A549 (cell line): ENCODE measurements around the gene AMOT. TPM values are rescaled to one million over a fixed set of nuclear protein-coding genes. Genes with fewer than 3 reads are reported as not detected.

Source experiments
- ATAC-seq, 2 experiments: fragments of 200-7000 bp in 1 of 2; fragments of >200 bp in 1 of 2; cut with Nextera tagmentation in 1 of 2; cut with Tn5 transposase in 1 of 2; 3 replicates each; pipeline versions ENCODE4 v1.8.0 to v1.9.1; 2018 to 2020; ENCODE audit warnings: mild to moderate bottlenecking in 1 of 2, moderate library complexity in 1 of 2
- CTCF ChIA-PET: fragments of 300-600 bp; sonication (Branson Sonifier 250); formaldehyde crosslinking; extraction: SDS; loops from one replicate; lab custom pipeline; 2021; ENCODE audit warnings: antibody characterized with exemption, inconsistent platforms; lab: Yijun Ruan, JAX
- POLR2A ChIA-PET: fragments of 350-600 bp; formaldehyde crosslinking; extraction: SDS; loops from one replicate; lab custom pipeline; 2021; ENCODE audit warnings: antibody characterized with exemption, inconsistent platforms; lab: Yijun Ruan, JAX
- DNase-seq, 2 experiments: peaks; one replicate each; pipeline versions ENCODE4 v3.0.0 to v3.0.0-alpha.2; 2011 to 2016; ENCODE audit warnings: low read depth in 1 of 2, low spot score in 1 of 2
- FAIRE-seq: peaks from 2 replicates; lab custom pipeline; 2011; peaks lifted over from hg19 to GRCh38; lab: Jason Lieb, UNC
- H3K27ac ChIP-seq, 2 experiments: fragments of >200 bp; sonication (Bioruptor Twin); formaldehyde crosslinking; 3 replicates each; pipeline ENCODE4 v1.5.1; 2016 to 2017
- H3K4me1 ChIP-seq: fragments of >200 bp; sonication (Bioruptor Twin); formaldehyde crosslinking; 3 replicates; pipeline ENCODE4 v1.6.1; 2016
- H3K4me2 ChIP-seq: fragments of >200 bp; sonication (Bioruptor Twin); formaldehyde crosslinking; 3 replicates; pipeline ENCODE4 v1.6.1; 2016
- H3K4me3 ChIP-seq: fragments of >200 bp; sonication (Bioruptor Twin); formaldehyde crosslinking; 3 replicates; pipeline ENCODE4 v1.5.1; 2016
- H3K9me3 ChIP-seq: fragments of >200 bp; sonication (Bioruptor Twin); formaldehyde crosslinking; 3 replicates; pipeline ENCODE4 v1.6.1; 2016
- ATOH8 ChIP-seq: fragments of 250-450 bp; sonication (Bioruptor Pico); IDR thresholded peaks from 2 replicates; pipeline ENCODE4 v1.5.0; 2020; ENCODE audit warnings: low read depth, mild to moderate bottlenecking, moderate library complexity
- BCL3 ChIP-seq: fragments of >200 bp; sonication (Bioruptor Twin); formaldehyde crosslinking; IDR thresholded peaks from 3 replicates; pipeline ENCODE4 v1.6.1; 2016
- CBX2 ChIP-seq: fragments of 200-600 bp; sonication (generic); IDR thresholded peaks from 2 replicates; pipeline ENCODE4 v1.6.1; 2016; ENCODE audit warnings: low read depth, mild to moderate bottlenecking, borderline replicate concordance
- CBX8 ChIP-seq: fragments of 200-600 bp; sonication (generic); IDR thresholded peaks from 2 replicates; pipeline ENCODE4 v1.6.1; 2016
- CTCF ChIP-seq: fragments of >200 bp; sonication (Bioruptor Twin); formaldehyde crosslinking; IDR thresholded peaks from 3 replicates; pipeline ENCODE4 v1.5.1; 2016
- E2F6 ChIP-seq: IDR thresholded peaks from 2 replicates; pipeline ENCODE4 v1.6.1; 2012; ENCODE audit warnings: low read depth, borderline replicate concordance
- EHMT2 ChIP-seq: fragments of 200-600 bp; sonication (generic); IDR thresholded peaks from 2 replicates; pipeline ENCODE4 v1.6.1; 2016; ENCODE audit warnings: antibody characterized with exemption, low read depth, mild to moderate bottlenecking, moderate library complexity
- GATA3 ChIP-seq: IDR thresholded peaks from 2 replicates; pipeline ENCODE4 v1.6.1; 2012; ENCODE audit warnings: borderline replicate concordance
- HES2 ChIP-seq: fragments of >200 bp; sonication (Bioruptor Twin); formaldehyde crosslinking; IDR thresholded peaks from 2 replicates; pipeline ENCODE4 v1.6.1; 2016
- JUNB ChIP-seq: fragments of >200 bp; sonication (Bioruptor Twin); formaldehyde crosslinking; IDR thresholded peaks from 2 replicates; pipeline ENCODE4 v1.6.1; 2016
- MAX ChIP-seq: IDR thresholded peaks from 2 replicates; pipeline ENCODE4 v1.6.1; 2012
- MYC ChIP-seq: IDR thresholded peaks from 2 replicates; pipeline ENCODE4 v1.6.1; 2012; ENCODE audit warnings: mild to moderate bottlenecking, inconsistent platforms, low read length, improper control_type of control experiment, borderline replicate concordance
- PHF8 ChIP-seq: fragments of 200-600 bp; sonication (generic); IDR thresholded peaks from 2 replicates; pipeline ENCODE4 v1.6.1; 2016; ENCODE audit warnings: low read depth, mild to moderate bottlenecking, antibody characterized with exemption, moderate library complexity, borderline replicate concordance
- POLR2A ChIP-seq: IDR thresholded peaks from 2 replicates; pipeline ENCODE4 v1.6.1; 2012; ENCODE audit warnings: mild to moderate bottlenecking, low read length
- SREBF2 ChIP-seq: fragments of 450-650 bp; IDR thresholded peaks from 2 replicates; pipeline ENCODE4 v1.6.1; 2014; ENCODE audit warnings: mild to moderate bottlenecking, moderate library complexity
- TP53 ChIP-seq: fragments of 250-450 bp; sonication (Bioruptor Pico); IDR thresholded peaks from 2 replicates; pipeline ENCODE4 v1.5.0; 2021; ENCODE audit warnings: mild to moderate bottlenecking, moderate library complexity
- USF2 ChIP-seq: fragments of 450-650 bp; IDR thresholded peaks from 2 replicates; pipeline ENCODE4 v1.6.1; 2014; ENCODE audit warnings: antibody characterized with exemption
- ZSCAN20 ChIP-seq: fragments of 250-450 bp; sonication (Bioruptor Pico); IDR thresholded peaks from 2 replicates; pipeline ENCODE4 v1.8.0; 2022; ENCODE audit warnings: mild to moderate bottlenecking, moderate library complexity
- WGBS: methylation state at CpG from one replicate; pipeline ENCODE4 v1.1.6; 2017; ENCODE audit errors: missing lambda C conversion rate; 5-methylcytosine and 5-hydroxymethylcytosine counted together
- polyA plus RNA-seq, 4 experiments: library from polyadenylated mRNA; depleted of rRNA in 3 of 4; stranded (reverse); fragments of >200 nt; fragmentation: RNase III in 1 of 4; extraction: RNeasy Plus Mini Kit Qiagen cat#74134 plus additional on column Dnase treatment in 1 of 4; gene quantifications; 2 replicates in 3 of 4; 3 replicates in 1 of 4; pipeline ENCODE4 v1.2.3, GENCODE V29; 2011 to 2017

The AMOT gene
- polyA plus RNA-seq, 2 of the 4 experiments (the other 2 are of a cell fraction) = 0.03 to 0.05 TPM

GRCh38 chrX:112832481-112833095 lies 8.0 kb downstream of the AMOT start:
- ATAC-seq (no peak), FAIRE-seq (no peak), DNase-seq (no peak)
- Histone ChIP-seq H3K4me1 (no peaks in the 10 kb centered on the region), H3K9me3 (no peaks in the 10 kb centered on the region), H3K27ac (no peak overlapping the region), H3K4me3 (no peak overlapping the region), H3K4me2 (no peak overlapping the region)
- WGBS = 10% methylated on average over 3 of the region's 3 CpGs
- TF ChIP-seq EHMT2 = no peak
- TF ChIP-seq TP53 (CRISPR knock-in tag) = no peak
- no peak for TF ChIP-seq ATOH8 (CRISPR knock-in tag)
- TF ChIP-seq POLR2A = no peak
- no peak for TF ChIP-seq USF2
- no peak for TF ChIP-seq CTCF
- TF ChIP-seq HES2 = no peak
- no peak for TF ChIP-seq SREBF2
- TF ChIP-seq MAX = no peak
- TF ChIP-seq, all 56 proteins: peak for 0
- CTCF ChIA-PET = no interaction called here
- POLR2A ChIA-PET = no interaction called here

- WGBS = 22% methylated on average over 3 of the region's 3 CpGs
- ATAC-seq (no peak), FAIRE-seq (no peak)
- H3K9me3 ChIP-seq = no peaks in the 10 kb centered on the region
- H3K4me3 ChIP-seq = no peak overlapping the region
- TF ChIP-seq CTCF (no peak), PHF8 (no peak), E2F6 (no peak), MAX (no peak)
- TF ChIP-seq, all 56 proteins: peak for 0
- no peak overlapping the region for H3K27ac ChIP-seq
- POLR2A ChIA-PET = no interaction called here
- H3K4me1 ChIP-seq = no peaks in the 10 kb centered on the region
- DNase-seq = no peak
- CTCF ChIA-PET = no interaction called here
- no peak overlapping the region for H3K4me2 ChIP-seq
Observed at GRCh38 chrX:112830540-112830939, 10.1 kb downstream of the AMOT start.

- FAIRE-seq = no peak
Observed at GRCh38 chrX:112827292-112827903, 13.2 kb downstream of the AMOT start.

More at GRCh38 chrX:112827292-112827903, 13.2 kb downstream of the AMOT start:
- WGBS = 33% methylated on average over 1 of the region's 1 CpG
- H3K27ac ChIP-seq = no peak overlapping the region
- TF ChIP-seq USF2 (no peak), GATA3 (no peak), EHMT2 (no peak), JUNB (no peak), CBX2 (no peak), BCL3 (no peak), CBX8 (no peak), ZSCAN20 (CRISPR knock-in tag) (no peak), CTCF (no peak), MYC (no peak)
- CTCF ChIA-PET = no interaction called here
- ATAC-seq = no peak
- H3K4me2 ChIP-seq = no peak overlapping the region
- no peaks in the 10 kb centered on the region for H3K9me3 ChIP-seq
- POLR2A ChIA-PET = no interaction called here
- no peak for DNase-seq
- no peaks in the 10 kb centered on the region for H3K4me1 ChIP-seq
- no peak overlapping the region for H3K4me3 ChIP-seq
